NCI-H510A (cell line): ENCODE measurements around the gene FOXL3.
"Not testable (repeated sequence)": the region's sequence is repeated elsewhere in the genome, so short reads cannot be mapped to it uniquely, and the experiment has no call there.

Source experiments
- DNase-seq: peaks from one replicate; lab custom pipeline; 2025; lab: John Stamatoyannopoulos, UW

FOXL3 gene

GRCh38 chr7:289209-289755 is 688 bp upstream of the FOXL3 start:
- DNase-seq = no peak

- no peak for DNase-seq
Observed at GRCh38 chr7:290554-291372, 793 bp downstream of the FOXL3 start.

- no peak for DNase-seq
Observed at GRCh38 chr7:291373-292092, 1.6 kb downstream of the FOXL3 start.

- no peak for DNase-seq
Observed at GRCh38 chr7:292226-292625, 2.3 kb downstream of the FOXL3 start.

- no peak for DNase-seq
Observed at GRCh38 chr7:292826-293225, 2.9 kb downstream of the FOXL3 start.

GRCh38 chr7:293681-294439 is 3.9 kb downstream of the FOXL3 start:
- no peak for DNase-seq

- no peak for DNase-seq
Observed at GRCh38 chr7:294440-295154, 4.6 kb downstream of the FOXL3 start.

- DNase-seq = no peak
Observed at GRCh38 chr7:295155-296154, 5.5 kb downstream of the FOXL3 start.

- no peak for DNase-seq
Observed at GRCh38 chr7:296373-296945, 6.5 kb downstream of the FOXL3 start.

- not testable (repeated sequence) for DNase-seq
Observed at GRCh38 chr7:297141-297540, 7.2 kb downstream of the FOXL3 start.

- no peak for DNase-seq
Observed at GRCh38 chr7:297611-298374, 7.8 kb downstream of the FOXL3 start.

- DNase-seq = no peak
Observed at GRCh38 chr7:298375-298702, 8.4 kb downstream of the FOXL3 start.

- no peak for DNase-seq
Observed at GRCh38 chr7:298743-299142, 8.8 kb downstream of the FOXL3 start.

- no peak for DNase-seq
Observed at GRCh38 chr7:299169-299568, 9.2 kb downstream of the FOXL3 start.

GRCh38 chr7:299628-300027 is 9.7 kb downstream of the FOXL3 start:
- no peak for DNase-seq

GRCh38 chr7:300048-300447 is 10.1 kb downstream of the FOXL3 start:
- no peak for DNase-seq

GRCh38 chr7:300546-301290 is 10.7 kb downstream of the FOXL3 start:
- no peak for DNase-seq

- no peak for DNase-seq
Observed at GRCh38 chr7:301291-302053, 11.5 kb downstream of the FOXL3 start.
